ENCODE measurements around the gene ITPRID2. TPM values are rescaled to one million over a fixed set of nuclear protein-coding genes. Genes with fewer than 3 reads are reported as not detected.

The ITPRID2 gene
- total RNA-seq, 1 donor from 2014 or later, result 223 TPM

DNA sequence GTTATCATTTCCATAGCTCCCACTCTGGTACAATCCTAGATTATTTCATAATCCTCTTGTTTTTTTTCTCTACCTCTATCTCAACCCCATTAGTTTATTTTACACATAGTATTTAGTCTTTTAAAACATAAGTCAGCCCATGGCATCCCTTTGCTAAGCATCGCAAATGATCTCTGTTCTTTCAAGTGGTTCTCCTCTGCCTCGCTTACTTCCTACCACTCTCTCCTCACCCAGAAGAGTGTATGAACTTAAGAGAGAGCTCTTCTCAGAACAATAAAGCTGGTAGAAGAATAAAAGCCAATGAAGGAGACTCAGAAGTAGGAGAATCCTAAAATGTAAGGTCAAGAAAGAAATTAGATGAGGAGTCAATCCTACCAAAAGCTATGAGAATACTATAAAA, 12.2 kb upstream of the ITPRID2 start:
- no peak for DNase-seq (ENCODE audit: low read depth, low spot score)

DNA sequence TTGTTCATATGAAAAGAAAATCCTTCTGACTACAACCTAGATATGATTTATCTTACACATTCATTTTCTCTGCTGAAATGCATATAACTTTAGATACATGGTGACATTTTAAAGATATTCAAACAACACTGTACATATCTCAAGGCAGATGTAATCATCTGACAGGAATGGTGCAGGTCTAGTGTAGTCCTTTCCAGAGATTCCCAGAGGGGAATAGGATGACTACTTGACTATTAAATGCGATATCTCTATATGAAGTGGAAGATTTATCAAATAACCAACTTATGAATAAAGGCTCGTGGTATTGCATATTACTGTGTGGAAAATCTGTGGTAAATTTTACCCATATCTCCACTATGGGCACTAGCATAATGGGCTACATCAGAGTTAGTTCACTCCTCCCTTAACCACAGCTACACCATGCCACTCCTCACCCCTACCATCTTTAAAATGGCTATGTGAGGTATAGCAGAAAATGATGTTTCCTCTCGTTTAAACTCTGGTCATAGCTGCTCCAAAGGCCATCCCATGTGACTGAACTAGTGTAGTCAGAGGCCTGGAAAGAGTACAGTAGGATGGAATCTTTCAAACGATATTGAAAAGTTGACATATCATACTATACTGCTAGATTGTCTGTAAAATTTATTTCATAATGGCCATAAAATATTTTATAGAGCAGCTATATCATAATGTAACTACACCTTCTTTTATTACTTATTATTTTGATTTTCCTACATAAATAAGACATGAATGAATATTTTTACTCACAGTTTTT, 9.1 kb upstream of the ITPRID2 start:
- DNase-seq (ENCODE audit: low read depth, low spot score), result no peak

DNA sequence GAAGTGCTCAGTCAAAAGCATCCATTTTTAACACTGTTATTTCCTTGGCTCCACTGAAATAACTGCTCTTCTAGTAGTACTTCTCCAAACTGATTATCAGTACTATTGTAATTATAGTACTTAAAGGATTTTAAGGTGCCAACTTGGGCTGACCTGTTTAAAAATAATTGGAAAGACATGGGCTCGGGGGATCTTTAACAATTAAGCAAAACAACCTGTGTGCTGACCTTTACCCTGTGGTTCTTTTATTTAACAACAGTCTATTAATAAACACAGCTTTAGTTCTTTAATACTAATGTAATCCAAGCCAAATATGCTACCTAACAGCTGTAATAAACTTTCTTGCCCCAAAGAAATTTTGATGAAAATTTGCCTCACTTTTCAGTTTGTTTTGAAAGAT, 6.9 kb upstream of the ITPRID2 start:
- no peak for DNase-seq (ENCODE audit: low read depth, low spot score)

- no peak for DNase-seq (ENCODE audit: low read depth, low spot score)
Observed at GRCh38 chr2:181885096-181885495, 6.4 kb upstream of the ITPRID2 start.

DNA sequence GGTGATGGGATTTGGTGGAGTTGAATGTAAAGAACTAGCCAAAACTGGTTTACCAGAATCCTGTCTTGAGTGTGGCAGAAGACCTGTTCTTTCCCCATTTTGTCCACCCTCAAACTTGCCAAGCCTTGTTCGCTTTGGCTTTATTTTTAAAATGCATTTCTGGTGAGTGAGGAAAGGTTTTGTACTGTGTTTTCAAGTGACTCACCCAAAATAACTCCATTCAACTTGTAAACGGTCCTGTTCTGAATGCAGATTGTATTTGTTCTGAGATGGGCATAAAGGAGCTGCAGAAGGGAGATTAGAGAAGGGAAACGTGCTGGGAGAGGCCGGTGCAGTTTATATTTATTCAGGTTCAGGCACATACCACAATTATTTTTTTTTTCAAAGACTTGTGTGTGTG, 5.3 kb upstream of the ITPRID2 start:
- DNase-seq (ENCODE audit: low read depth, low spot score), result no peak

DNA sequence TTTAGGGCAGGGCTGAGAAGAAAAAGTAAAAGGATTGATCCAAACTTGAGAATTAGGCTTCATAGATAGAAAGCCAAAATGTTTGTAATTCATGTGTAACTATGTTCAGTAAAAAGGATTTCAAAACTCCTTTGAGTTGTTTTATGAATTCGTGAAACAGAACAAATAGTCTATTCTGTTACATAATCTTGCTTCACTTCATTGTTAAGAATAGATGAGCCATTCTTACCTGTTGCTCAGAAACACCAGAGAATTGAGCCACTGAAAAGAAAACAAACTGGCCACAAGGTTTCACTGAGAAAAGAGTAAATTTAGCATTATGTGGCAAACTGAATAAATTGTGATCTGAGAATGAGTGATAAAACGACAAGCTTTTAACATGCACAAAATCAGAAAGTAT, 4.5 kb upstream of the ITPRID2 start:
- no peak for DNase-seq (ENCODE audit: low read depth, low spot score)

DNA sequence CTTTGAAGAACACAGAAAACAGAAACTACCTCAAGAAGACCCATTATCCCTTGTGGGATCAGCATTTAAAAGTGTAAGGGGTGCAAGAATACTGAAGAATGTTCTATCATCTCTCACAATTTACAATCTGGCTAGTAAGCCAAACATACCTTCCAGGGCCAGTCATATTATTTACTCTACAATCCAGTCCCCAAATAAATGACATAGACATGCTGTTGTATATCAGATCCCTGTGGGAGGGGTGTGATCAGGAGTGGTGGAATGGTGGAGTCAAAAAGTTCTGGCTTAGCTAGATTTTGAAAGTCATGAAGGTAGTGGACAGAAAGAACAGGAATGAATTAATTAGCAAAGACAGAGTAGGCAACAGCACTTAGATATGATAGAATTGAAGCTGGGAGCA, 1.8 kb upstream of the ITPRID2 start:
- DNase-seq (ENCODE audit: low read depth, low spot score), result no peak

- no peak for DNase-seq (ENCODE audit: low read depth, low spot score)
Observed at GRCh38 chr2:181890271-181890670, 1.3 kb upstream of the ITPRID2 start.

DNA sequence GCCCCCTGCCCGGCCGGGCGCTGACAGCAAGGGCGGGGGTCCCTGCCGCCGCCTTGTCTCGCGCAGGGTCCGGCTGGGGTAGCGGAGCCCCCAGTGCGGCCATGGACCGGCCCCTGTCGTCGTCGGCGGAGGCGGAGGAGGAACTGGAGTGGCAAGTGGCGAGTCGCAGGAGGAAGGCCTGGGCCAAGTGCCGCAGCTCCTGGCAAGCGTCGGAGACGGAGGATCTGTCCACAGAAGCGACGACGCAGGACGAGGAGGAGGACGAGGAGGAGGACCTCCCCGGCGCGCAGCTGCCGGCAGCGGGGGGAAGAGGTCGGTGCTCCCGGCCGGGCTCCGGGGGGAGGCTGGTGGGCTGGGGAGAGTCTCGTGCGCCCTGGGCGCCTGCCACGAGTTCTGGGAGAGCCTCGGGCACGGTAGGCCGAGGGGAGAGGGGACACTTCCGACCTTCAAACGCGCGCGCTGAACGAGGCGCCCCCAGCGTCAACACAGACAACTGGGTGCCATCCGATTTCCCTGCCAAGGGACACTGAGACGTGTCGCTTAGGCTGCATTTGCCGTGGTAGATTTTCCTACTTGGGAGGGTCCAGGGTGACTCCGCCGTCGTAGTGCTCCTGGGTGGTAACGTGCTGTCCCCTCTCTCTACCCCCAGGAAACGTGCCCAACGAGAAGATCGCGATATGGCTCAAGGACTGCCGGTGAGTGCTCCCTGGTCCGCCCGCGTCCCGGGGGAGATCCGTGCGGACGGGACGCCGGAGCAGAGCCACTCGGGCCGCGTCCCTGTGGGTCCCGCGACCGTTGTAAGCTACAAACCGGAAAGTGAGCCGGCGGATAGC, 652 bp downstream of the ITPRID2 start:
- DNase-seq (ENCODE audit: low read depth, low spot score), result no peak

- DNase-seq (ENCODE audit: low read depth, low spot score), result no peak
Observed at GRCh38 chr2:181892799-181893435, 1.4 kb downstream of the ITPRID2 start.

- DNase-seq (ENCODE audit: low read depth, low spot score), result no peak
Observed at GRCh38 chr2:181894381-181894780, 2.9 kb downstream of the ITPRID2 start.

- DNase-seq (ENCODE audit: low read depth, low spot score), result no peak
Observed at GRCh38 chr2:181895818-181896217, 4.3 kb downstream of the ITPRID2 start.

- no peak for DNase-seq (ENCODE audit: low read depth, low spot score)
Observed at GRCh38 chr2:181896286-181896685, 4.8 kb downstream of the ITPRID2 start.

GRCh38 chr2:181900007-181900651, 8.6 kb downstream of the ITPRID2 start:
- no peak for DNase-seq (ENCODE audit: low read depth, low spot score)

GRCh38 chr2:181902625-181903024, 11.1 kb downstream of the ITPRID2 start:
- DNase-seq (ENCODE audit: low read depth, low spot score), result no peak

DNA sequence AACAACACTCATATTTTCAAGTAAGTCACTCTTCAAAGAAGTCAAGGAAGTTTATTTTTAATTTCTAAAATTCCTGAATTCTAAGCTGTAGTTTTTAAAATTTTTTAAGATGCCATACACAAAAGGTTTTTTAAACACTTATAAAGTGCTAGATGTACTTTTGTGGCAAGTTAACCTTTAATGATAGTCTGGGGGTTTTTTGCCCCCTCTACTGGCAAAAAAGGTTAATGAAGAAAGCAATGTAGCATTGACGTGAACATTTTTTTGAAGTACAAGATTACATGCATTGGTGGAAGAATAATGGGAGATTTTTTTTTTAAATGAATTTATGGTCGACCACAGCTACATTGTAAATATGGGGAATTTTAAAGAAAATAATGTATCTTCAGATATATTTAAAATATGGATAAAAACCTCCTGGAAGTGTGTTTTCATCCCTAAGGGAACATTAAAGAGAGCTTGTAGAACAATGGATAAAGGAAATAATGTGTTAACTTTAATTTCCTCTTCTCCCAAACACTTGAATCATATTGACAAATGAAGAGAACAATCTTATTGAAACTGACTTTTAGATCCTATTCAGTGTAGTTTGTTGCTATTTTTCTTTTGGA, 12.6 kb downstream of the ITPRID2 start:
- no peak for DNase-seq (ENCODE audit: low read depth, low spot score)

- no peak for DNase-seq (ENCODE audit: low read depth, low spot score)
Observed at GRCh38 chr2:181907057-181907456, 15.5 kb downstream of the ITPRID2 start.

DNA sequence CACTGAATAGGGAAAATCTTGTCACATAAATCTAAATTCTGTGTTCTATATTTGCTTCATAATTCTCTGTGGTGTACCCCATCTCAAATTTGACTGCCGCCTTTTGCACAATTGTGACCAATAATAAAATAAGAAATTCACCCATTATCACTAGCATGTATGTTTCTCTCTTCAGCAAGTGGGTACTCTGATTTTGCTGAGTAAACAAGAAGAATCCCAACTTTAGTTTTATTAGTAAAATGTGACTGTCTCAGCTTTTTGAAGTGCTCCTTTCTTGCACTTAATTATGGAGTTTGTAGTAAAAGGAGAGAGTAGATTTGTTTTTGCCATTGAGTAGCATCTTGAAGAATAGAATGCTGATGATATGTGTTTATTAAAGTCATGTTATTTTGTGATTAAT, 16.1 kb downstream of the ITPRID2 start:
- DNase-seq (ENCODE audit: low read depth, low spot score), result no peak

DNA sequence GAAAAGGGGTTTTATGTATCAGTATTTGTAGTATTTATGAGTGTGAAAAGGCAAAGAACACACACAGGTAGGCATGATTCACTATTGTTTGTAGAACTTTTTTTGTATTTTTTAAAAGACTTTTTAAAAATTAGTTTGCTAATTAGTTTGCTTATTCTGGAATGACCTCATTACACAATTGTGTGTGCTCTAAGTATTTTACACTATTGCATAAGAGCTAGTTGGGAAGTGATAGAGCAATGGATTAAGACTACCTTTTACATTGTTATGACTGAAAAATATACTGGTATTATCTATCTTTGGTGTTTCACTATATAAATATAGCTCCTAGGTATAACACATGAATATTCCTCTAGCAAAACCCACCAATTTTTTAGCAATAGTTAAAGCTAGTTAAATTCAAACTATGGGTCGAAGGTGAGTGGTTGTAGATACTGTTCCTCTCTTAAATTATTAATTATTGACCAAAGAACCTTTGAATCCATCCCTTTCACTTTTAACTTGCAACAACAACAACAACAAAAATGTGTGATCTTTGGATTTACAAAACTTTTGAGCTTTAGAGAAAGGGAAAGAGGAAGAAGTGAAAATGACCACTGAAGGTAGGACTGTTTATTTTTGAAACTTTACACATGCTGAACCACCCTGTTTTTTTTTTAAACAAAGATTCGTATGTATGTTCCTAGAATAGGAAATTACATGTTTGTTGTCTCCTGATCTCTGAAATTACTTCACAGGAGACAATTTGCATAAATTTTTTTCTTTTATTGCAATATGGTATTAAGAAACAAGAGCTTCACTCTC, 18.7 kb downstream of the ITPRID2 start:
- DNase-seq (ENCODE audit: low read depth, low spot score), result no peak

DNA sequence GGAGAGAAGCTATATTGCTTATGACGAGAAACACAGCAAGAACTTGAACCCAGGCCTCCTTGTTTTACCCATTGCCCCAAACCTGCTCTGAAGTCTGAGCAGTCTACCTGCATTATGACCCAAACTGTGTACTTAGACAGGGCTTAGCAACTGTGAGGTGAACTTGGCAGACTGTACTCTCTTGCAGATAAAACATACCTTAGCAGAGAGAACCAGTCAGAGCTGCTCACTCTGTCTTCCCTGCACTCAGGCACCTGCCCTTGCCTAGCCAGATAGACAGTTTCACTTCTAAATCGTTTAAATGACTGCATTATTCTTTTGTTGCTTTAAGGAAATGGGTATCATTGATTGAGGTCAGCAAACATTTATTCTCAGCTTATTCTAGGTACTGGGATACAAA, 20.3 kb downstream of the ITPRID2 start:
- DNase-seq (ENCODE audit: low read depth, low spot score), result no peak

DNA sequence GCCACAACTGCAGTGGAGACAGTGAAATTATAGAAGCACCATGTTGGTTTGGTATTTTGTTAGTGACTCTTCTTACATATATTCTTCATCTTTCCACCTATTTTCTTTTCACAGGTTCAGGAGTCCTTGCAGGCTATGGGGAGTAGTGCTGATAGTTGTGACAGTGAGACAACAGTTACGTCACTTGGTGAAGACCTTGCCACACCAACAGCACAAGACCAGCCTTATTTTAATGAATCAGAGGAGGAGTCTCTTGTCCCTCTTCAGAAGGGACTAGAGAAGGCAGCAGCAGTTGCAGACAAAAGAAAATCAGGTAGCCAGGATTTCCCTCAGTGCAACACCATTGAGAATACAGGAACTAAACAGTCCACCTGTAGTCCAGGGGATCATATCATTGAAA, 23.6 kb downstream of the ITPRID2 start:
- DNase-seq (ENCODE audit: low read depth, low spot score), result no peak

Measured in pulmonary artery endothelial cell (primary cell).